GM10847 (cell line): ENCODE results near the gene DPH7.

ENCODE experiments used
- POLR2A ChIP-seq: IDR thresholded peaks from 2 replicates; pipeline ENCODE4 v1.6.1; 2011; ENCODE audit not compliant: insufficient read length; ENCODE audit errors: extremely low read depth

DPH7 gene

GRCh38 chr9:137578518-137579258 is at the start of gene DPH7:
DPH7 (minus strand) TSS chr9:137578925; CDS start chr9:137578777, 148 bp downstream.
- peak; percentile 77 for TF ChIP-seq POLR2A

GRCh38 chr9:137626464-137626863 is 47.7 kb upstream of the DPH7 start:
- TF ChIP-seq POLR2A = no peak

GRCh38 chr9:137621131-137621757 is 42.5 kb upstream of the DPH7 start:
- TF ChIP-seq POLR2A = no peak

GRCh38 chr9:137620581-137620980 is 41.9 kb upstream of the DPH7 start:
- TF ChIP-seq POLR2A = no peak

GRCh38 chr9:137620048-137620405 is 41.3 kb upstream of the DPH7 start:
- no peak for TF ChIP-seq POLR2A

GRCh38 chr9:137619240-137620047 is 40.7 kb upstream of the DPH7 start:
- TF ChIP-seq POLR2A = no peak

GRCh38 chr9:137618105-137619067 is 39.7 kb upstream of the DPH7 start, which contains the start of gene EHMT1:
EHMT1 (plus strand) TSS chr9:137619005; CDS start chr9:137619029, 24 bp downstream.
- peak; percentile 72 for TF ChIP-seq POLR2A

- no peak for TF ChIP-seq POLR2A
Observed at GRCh38 chr9:137615387-137615871, 36.7 kb upstream of the DPH7 start.

GRCh38 chr9:137614631-137615386 is 36.1 kb upstream of the DPH7 start:
- TF ChIP-seq POLR2A = no peak

GRCh38 chr9:137613738-137614523 is 35.2 kb upstream of the DPH7 start:
- no peak for TF ChIP-seq POLR2A

GRCh38 chr9:137613259-137613658 is 34.5 kb upstream of the DPH7 start:
- no peak for TF ChIP-seq POLR2A

GRCh38 chr9:137612741-137613142 is 34.0 kb upstream of the DPH7 start:
- TF ChIP-seq POLR2A = no peak

GRCh38 chr9:137611623-137612609 is 33.2 kb upstream of the DPH7 start:
- TF ChIP-seq POLR2A = no peak
